ENCODE measurements around the gene UBC. TPM values are rescaled to one million over a fixed set of nuclear protein-coding genes. Genes with fewer than 3 reads are reported as not detected.

Gene UBC
- total RNA-seq, 4 donors from 2014 or later = 1,267 to 2,383 (median 1,576) TPM

DNA sequence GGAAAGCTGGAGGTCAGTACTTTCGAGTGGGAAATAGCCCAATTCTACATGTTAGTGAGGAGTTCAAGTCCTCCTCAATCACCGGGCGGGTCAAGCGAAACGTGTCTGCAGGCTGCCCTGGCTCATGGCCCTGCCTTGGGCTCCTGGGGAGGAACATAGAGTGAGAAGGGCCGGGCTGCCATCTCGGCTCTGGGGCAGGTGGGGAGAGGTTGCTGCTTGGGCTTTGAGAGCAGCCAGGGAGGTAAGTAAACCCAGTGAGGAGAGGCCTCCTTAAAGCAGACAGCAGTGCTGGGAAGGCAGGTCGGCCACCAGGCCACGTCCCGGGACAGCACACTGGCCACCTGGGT is 32.0 kb upstream of the UBC start:
- Histone ChIP-seq H3K36me3 (peaks cover 22 to 74% (median 59%) of the 10 kb centered on the region in 4 donors), H3K4me3 (no peak overlapping the region), H3K27ac (replicated peaks in 1 of 4) (no peak overlapping the region), H3K9me3 (no peaks in the 10 kb centered on the region), H3K27me3 (no peaks in the 10 kb centered on the region), H3K4me1 (peaks cover 0 to 7% (median under 1%) of the 10 kb centered on the region in 4 donors)
- no peak for DNase-seq (ENCODE audit: extremely low spot score)
- whole genome bisulfite sequencing = 89% methylated on average over 10 of the region's 10 CpGs
- no peak for TF ChIP-seq EP300 (IDR thresholded peaks at IDR 0.05)
- no peak for TF ChIP-seq POLR2AphosphoS5 (IDR thresholded peaks at IDR 0.05)
- TF ChIP-seq, protein P1, sequence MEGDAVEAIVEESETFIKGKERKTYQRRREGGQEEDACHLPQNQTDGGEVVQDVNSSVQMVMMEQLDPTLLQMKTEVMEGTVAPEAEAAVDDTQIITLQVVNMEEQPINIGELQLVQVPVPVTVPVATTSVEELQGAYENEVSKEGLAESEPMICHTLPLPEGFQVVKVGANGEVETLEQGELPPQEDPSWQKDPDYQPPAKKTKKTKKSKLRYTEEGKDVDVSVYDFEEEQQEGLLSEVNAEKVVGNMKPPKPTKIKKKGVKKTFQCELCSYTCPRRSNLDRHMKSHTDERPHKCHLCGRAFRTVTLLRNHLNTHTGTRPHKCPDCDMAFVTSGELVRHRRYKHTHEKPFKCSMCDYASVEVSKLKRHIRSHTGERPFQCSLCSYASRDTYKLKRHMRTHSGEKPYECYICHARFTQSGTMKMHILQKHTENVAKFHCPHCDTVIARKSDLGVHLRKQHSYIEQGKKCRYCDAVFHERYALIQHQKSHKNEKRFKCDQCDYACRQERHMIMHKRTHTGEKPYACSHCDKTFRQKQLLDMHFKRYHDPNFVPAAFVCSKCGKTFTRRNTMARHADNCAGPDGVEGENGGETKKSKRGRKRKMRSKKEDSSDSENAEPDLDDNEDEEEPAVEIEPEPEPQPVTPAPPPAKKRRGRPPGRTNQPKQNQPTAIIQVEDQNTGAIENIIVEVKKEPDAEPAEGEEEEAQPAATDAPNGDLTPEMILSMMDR (IDR thresholded peaks at IDR 0.05) = no peak
- no peak for TF ChIP-seq POLR2A (IDR thresholded peaks at IDR 0.05; ENCODE audit: low read depth)
- intact Hi-C loops (cut with DNase I) = no loop called here

DNA sequence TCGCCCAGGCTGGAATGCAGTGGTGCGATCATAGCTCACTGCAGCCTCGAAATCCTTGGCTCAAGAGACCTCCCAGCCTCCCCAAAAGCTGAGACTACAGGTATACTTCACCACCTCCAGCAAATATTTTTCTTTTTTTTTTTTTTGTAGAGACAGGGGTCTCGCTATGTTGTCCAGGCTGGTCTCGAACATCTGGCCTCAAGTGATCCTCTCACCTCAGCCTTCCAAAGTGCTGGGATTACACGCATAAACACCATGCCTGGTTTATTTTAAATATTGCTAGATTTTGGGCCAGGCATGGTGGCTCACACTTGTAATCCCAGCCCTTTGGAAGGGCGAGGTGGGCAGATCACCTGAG is 26.7 kb upstream of the UBC start:
- Histone ChIP-seq H3K4me1 (peaks cover 32 to 40% (median 38%) of the 10 kb centered on the region in 4 donors), H3K36me3 (peaks cover 0 to 21% (median 11%) of the 10 kb centered on the region in 4 donors), H3K27me3 (no peaks in the 10 kb centered on the region), H3K27ac (replicated peaks in 1 of 4) (peak overlapping the region; percentile 89 to 98 (median 92)), H3K4me3 (peak overlapping the region; percentile 53 to 67 (median 56)), H3K9me3 (no peaks in the 10 kb centered on the region)
- intact Hi-C loops (cut with DNase I) = no loop called here
- WGBS = 69% methylated on average over 7 of the region's 7 CpGs
- no peak for TF ChIP-seq POLR2AphosphoS5 (IDR thresholded peaks at IDR 0.05)
- TF ChIP-seq, protein P1 (IDR thresholded peaks at IDR 0.05) = no peak
- TF ChIP-seq POLR2A (IDR thresholded peaks at IDR 0.05; ENCODE audit: low read depth) = no peak
- no peak for TF ChIP-seq EP300 (IDR thresholded peaks at IDR 0.05)
- no peak for DNase-seq (ENCODE audit: extremely low spot score)

DNA sequence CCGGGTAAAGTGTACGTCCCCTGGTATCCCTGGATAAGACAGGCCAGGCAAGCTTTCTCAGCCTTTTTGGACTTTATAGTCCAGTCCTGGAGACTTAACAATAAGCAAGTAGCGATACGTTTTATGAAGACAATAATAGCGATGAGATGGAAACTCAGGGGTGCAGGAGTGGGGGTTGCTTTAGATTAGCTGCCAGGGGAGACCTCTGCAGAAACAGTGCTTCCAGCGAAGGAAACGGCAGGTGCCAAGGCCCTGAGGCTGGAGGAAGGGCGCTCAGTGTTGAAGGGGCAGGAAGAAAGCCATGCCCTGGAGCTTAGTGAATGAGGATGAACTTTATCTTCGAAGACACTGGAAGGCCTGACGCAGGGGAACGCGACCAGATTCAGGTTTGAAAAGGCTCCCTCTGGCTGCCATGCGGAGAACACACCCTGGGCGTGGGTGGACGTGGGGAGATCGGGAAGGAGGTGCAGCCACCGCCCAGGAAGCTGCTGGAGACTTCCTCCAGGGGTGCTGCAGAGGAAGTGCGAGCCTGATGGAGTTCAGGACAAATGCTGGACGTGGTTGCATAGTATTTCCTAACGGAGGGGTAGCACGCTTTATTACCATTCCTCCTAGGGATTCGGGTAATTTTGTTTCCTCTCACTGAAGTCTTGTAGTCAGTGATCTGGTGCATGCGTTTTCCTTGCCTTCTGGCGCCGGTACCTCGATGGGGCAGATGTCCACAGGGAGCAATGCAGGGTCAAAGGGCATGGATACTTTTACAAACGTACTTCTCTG is 26.1 kb upstream of the UBC start:
- intact Hi-C loops (cut with DNase I) = loop anchor here (1.0 kb wide), 1 partner anchor 34 kb away; no protein-coding TSS in a partner anchor
- TF ChIP-seq POLR2AphosphoS5 (IDR thresholded peaks at IDR 0.05) (peak; percentile 67 to 90), POLR2A (IDR thresholded peaks at IDR 0.05; ENCODE audit: low read depth) (no peak)
- TF ChIP-seq, protein P1 (IDR thresholded peaks at IDR 0.05) = peak; percentile 96 to 98 (median 96)
- H3K27ac ChIP-seq (replicated peaks in 1 of 4) = peak overlapping the region; percentile 89 to 98 (median 92)
- 8% methylated on average over 23 of the region's 27 CpGs for WGBS
- H3K9me3 ChIP-seq = no peaks in the 10 kb centered on the region
- peak overlapping the region; percentile 53 to 67 (median 56) for H3K4me3 ChIP-seq
- peaks cover 32 to 40% (median 38%) of the 10 kb centered on the region in 4 donors for H3K4me1 ChIP-seq
- H3K27me3 ChIP-seq = no peaks in the 10 kb centered on the region
- H3K36me3 ChIP-seq = peaks cover 0 to 16% (median 10%) of the 10 kb centered on the region in 4 donors
- peak; percentile 98 for DNase-seq (ENCODE audit: extremely low spot score)

DNA sequence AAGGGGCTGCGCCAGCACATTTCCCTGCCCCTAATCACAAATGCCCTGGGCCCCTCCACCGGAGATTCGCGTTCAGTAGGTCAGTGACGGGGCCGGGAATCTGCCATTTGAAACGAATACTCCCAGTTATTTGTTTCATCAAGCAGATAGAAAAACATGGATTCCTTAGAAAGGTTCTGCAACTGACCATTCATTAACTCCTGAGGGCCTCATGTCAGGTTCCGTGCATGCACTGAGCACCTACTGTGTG is 25.6 kb upstream of the UBC start:
- peaks cover 32 to 40% (median 38%) of the 10 kb centered on the region in 4 donors for H3K4me1 ChIP-seq
- no peaks in the 10 kb centered on the region for H3K9me3 ChIP-seq
- intact Hi-C loops (cut with DNase I) = loop anchor here (1.0 kb wide), 1 partner anchor 34 kb away; no protein-coding TSS in a partner anchor
- H3K36me3 ChIP-seq = peaks cover 0 to 14% (median 9%) of the 10 kb centered on the region in 4 donors
- H3K4me3 ChIP-seq = peak overlapping the region; percentile 53 to 67 (median 56)
- TF ChIP-seq POLR2AphosphoS5 (IDR thresholded peaks at IDR 0.05) (no peak), EP300 (IDR thresholded peaks at IDR 0.05) (no peak), POLR2A (IDR thresholded peaks at IDR 0.05; ENCODE audit: low read depth) (no peak)
- TF ChIP-seq, protein P1 (IDR thresholded peaks at IDR 0.05) = no peak
- DNase-seq (ENCODE audit: extremely low spot score) = no peak
- WGBS = 0% methylated on average over 8 of the region's 8 CpGs
- no peaks in the 10 kb centered on the region for H3K27me3 ChIP-seq
- peak overlapping the region; percentile 89 to 98 (median 92) for H3K27ac ChIP-seq (replicated peaks in 1 of 4)

Measured in esophagus muscularis mucosa (tissue), 4 donors.